Right cardiac atrium (tissue), 5 donors: ENCODE measurements around the gene LONP1. TPM values are rescaled to one million over a fixed set of nuclear protein-coding genes. Genes with fewer than 3 reads are reported as not detected.

Source experiments
- ATAC-seq, 2 donors: fragments of 200-7000 bp; cut with Tn5 transposase; one replicate each; pipeline versions ENCODE4 v1.8.0 to v1.9.1; 2020; ENCODE audit warnings: moderate library complexity in 2 of 2, mild to moderate bottlenecking in 1 of 2
- DNase-seq, 3 donors: peaks; one replicate each; pipeline ENCODE4 v3.0.0-alpha.2; 2020
- H3K27ac ChIP-seq: one replicate; pipeline ENCODE4 v1.5.1; 2013; ENCODE audit warnings: mild to moderate bottlenecking, low read length, control low read depth, moderate library complexity
- H3K27me3 ChIP-seq: one replicate; pipeline ENCODE4 v1.6.1; 2013; ENCODE audit not compliant: control insufficient read depth, insufficient read depth
- H3K4me1 ChIP-seq: one replicate; pipeline ENCODE4 v1.6.1; 2013; ENCODE audit warnings: low read length; ENCODE audit not compliant: control insufficient read depth, insufficient read depth
- H3K4me3 ChIP-seq: one replicate; pipeline ENCODE4 v1.5.1; 2013; ENCODE audit warnings: low read length, control low read depth
- H3K9me3 ChIP-seq: one replicate; pipeline ENCODE4 v1.6.1; 2013; ENCODE audit warnings: low read length; ENCODE audit not compliant: control insufficient read depth
- WGBS: extraction: QIAGEN DNeasy Blood & Tissue Kit; methylation state at CpG from one replicate; pipeline ENCODE4 v1.1.7; 2013; 5-methylcytosine and 5-hydroxymethylcytosine counted together
- intact Hi-C, 4 donors: fragments of 100-400 bp; cut with DNase I; formaldehyde crosslinking; loops; one replicate each; pipeline versions ENCODE4 v1.11.0 to v1.14.0; 2022 to 2023
- polyA plus RNA-seq: library from polyadenylated mRNA; stranded (reverse); fragments of 200-250 nt; gene quantifications from one replicate; pipeline ENCODE4 v1.2.3, GENCODE V29; 2013
- total RNA-seq, 4 donors: library from RNA; stranded (reverse); fragmentation: NEBNext Ultra II Directional; extraction: Animal tissue kit (Norgen Biotek cat#: 25700); gene quantifications; one replicate each; pipeline ENCODE4 v1.2.1, GENCODE V29; 2021
- donor health status: healthy with polysubstance abuse.
- donor health status: DM: no; HTN: yes; CAD: no.
- donor health status: DM: no; HTN: no; CAD: no.
- donor health status: DM: no; HTN: yes; CAD: no; lungs with severe emphysema.
- donor health status: DM: yes; HTN: yes; CAD: no.

The LONP1 gene
- total and polyA plus RNA-seq, 5 donors, result 55.4 to 66.2 (median 60.3) TPM

GRCh38 chr19:5654931-5655330 is 65.0 kb downstream of the LONP1 start:
- intact Hi-C loops, result no loop called here

GRCh38 chr19:5652261-5652660 is 67.7 kb downstream of the LONP1 start:
- H3K27me3 ChIP-seq, result no peaks in the 10 kb centered on the region
- H3K9me3 ChIP-seq, result no peaks in the 10 kb centered on the region
- DNase-seq (no peak), ATAC-seq (no peak)
- intact Hi-C loops, result no loop called here
- H3K4me1 ChIP-seq, result no peaks in the 10 kb centered on the region
- WGBS, result 86% methylated on average over 10 of the region's 10 CpGs
- H3K27ac ChIP-seq, result no peak overlapping the region
- no peak overlapping the region for H3K4me3 ChIP-seq

More at GRCh38 chr19:5654931-5655330, 65.0 kb downstream of the LONP1 start:
- H3K9me3 ChIP-seq, result no peaks in the 10 kb centered on the region
- ATAC-seq (no peak), DNase-seq (no peak)
- H3K27me3 ChIP-seq, result no peaks in the 10 kb centered on the region
- H3K4me3 ChIP-seq, result no peak overlapping the region
- H3K27ac ChIP-seq, result no peak overlapping the region
- 68% methylated on average over 5 of the region's 5 CpGs for WGBS
- no peaks in the 10 kb centered on the region for H3K4me1 ChIP-seq

- ATAC-seq (no peak), DNase-seq (no peak)
- H3K4me3 ChIP-seq, result no peak overlapping the region
- no peaks in the 10 kb centered on the region for H3K4me1 ChIP-seq
- intact Hi-C loops, result no loop called here
- H3K27me3 ChIP-seq, result no peaks in the 10 kb centered on the region
- no peak overlapping the region for H3K27ac ChIP-seq
- H3K9me3 ChIP-seq, result no peaks in the 10 kb centered on the region
- WGBS, result 96% methylated on average over 5 of the region's 5 CpGs
These were observed 68.6 kb downstream of the LONP1 start for GRCh38 chr19:5651361-5651760.

- no peak for ATAC-seq
- no peaks in the 10 kb centered on the region for H3K27me3 ChIP-seq
- H3K27ac ChIP-seq, result no peak overlapping the region
- no peak overlapping the region for H3K4me3 ChIP-seq
- DNase-seq, result no peak
- H3K9me3 ChIP-seq, result no peaks in the 10 kb centered on the region
- 91% methylated on average over 10 of the region's 11 CpGs for WGBS
- intact Hi-C loops, result no loop called here
- H3K4me1 ChIP-seq, result no peaks in the 10 kb centered on the region
These were observed 71.5 kb downstream of the LONP1 start for GRCh38 chr19:5648464-5648863.

GRCh38 chr19:5646703-5647102 is 73.2 kb downstream of the LONP1 start:
- ATAC-seq (no peak), DNase-seq (no peak)
- Histone ChIP-seq H3K9me3 (no peaks in the 10 kb centered on the region), H3K27ac (no peak overlapping the region), H3K4me3 (no peak overlapping the region), H3K4me1 (no peaks in the 10 kb centered on the region), H3K27me3 (no peaks in the 10 kb centered on the region)
- 91% methylated on average over 4 of the region's 4 CpGs for WGBS
- intact Hi-C loops, result no loop called here

GRCh38 chr19:5645409-5645808 is 74.5 kb downstream of the LONP1 start:
- no peak overlapping the region for H3K4me3 ChIP-seq
- no peaks in the 10 kb centered on the region for H3K27me3 ChIP-seq
- no peaks in the 10 kb centered on the region for H3K9me3 ChIP-seq
- H3K4me1 ChIP-seq, result no peaks in the 10 kb centered on the region
- intact Hi-C loops, result no loop called here
- H3K27ac ChIP-seq, result no peak overlapping the region
- ATAC-seq (no peak), DNase-seq (no peak)
- WGBS, result 91% methylated on average over 5 of the region's 5 CpGs

- DNase-seq (no peak), ATAC-seq (no peak)
- H3K9me3 ChIP-seq, result no peaks in the 10 kb centered on the region
- H3K4me3 ChIP-seq, result no peak overlapping the region
- 86% methylated on average over 2 of the region's 2 CpGs for WGBS
- no peak overlapping the region for H3K27ac ChIP-seq
- no peaks in the 10 kb centered on the region for H3K4me1 ChIP-seq
- no peaks in the 10 kb centered on the region for H3K27me3 ChIP-seq
- intact Hi-C loops, result no loop called here
These were observed 75.9 kb downstream of the LONP1 start for GRCh38 chr19:5644037-5644436.

GRCh38 chr19:5643060-5643459 is 76.9 kb downstream of the LONP1 start:
- Histone ChIP-seq H3K9me3 (no peaks in the 10 kb centered on the region), H3K27me3 (no peaks in the 10 kb centered on the region), H3K4me1 (no peaks in the 10 kb centered on the region), H3K27ac (no peak overlapping the region), H3K4me3 (no peak overlapping the region)
- ATAC-seq (no peak), DNase-seq (no peak)
- intact Hi-C loops, result no loop called here
- 84% methylated on average over 4 of the region's 4 CpGs for WGBS

- Histone ChIP-seq H3K4me1 (no peaks in the 10 kb centered on the region), H3K27ac (no peak overlapping the region), H3K9me3 (no peaks in the 10 kb centered on the region), H3K27me3 (no peaks in the 10 kb centered on the region), H3K4me3 (no peak overlapping the region)
- 92% methylated on average over 2 of the region's 2 CpGs for WGBS
- intact Hi-C loops, result no loop called here
- no peak for ATAC-seq
- DNase-seq, result no peak
These were observed 77.7 kb downstream of the LONP1 start for GRCh38 chr19:5642204-5642603.

Other genes with a start within 250 kb of the LONP1 start
- gene TINCR, start 152.2 kb downstream of the LONP1 start, total RNA-seq, result under 1 TPM in 3 of 4 donors, not detected in 1; 0.06 to 0.11 (median 0.08) TPM
- gene TINCR, start 152.2 kb downstream of the LONP1 start, polyA plus RNA-seq, result 0.34 TPM
- 10 to 100 TPM; 53.3 to 68.8 (median 63.1) TPM for gene SAFB2, start 97.4 kb downstream of the LONP1 start, total RNA-seq
- gene SAFB2, start 97.4 kb downstream of the LONP1 start, polyA plus RNA-seq, result 43.6 TPM
- gene SAFB, start 97.1 kb downstream of the LONP1 start, total RNA-seq, result 10 to 100 TPM; 50.5 to 65.0 (median 61.8) TPM
- 48.4 TPM for gene SAFB, start 97.1 kb downstream of the LONP1 start, polyA plus RNA-seq
- gene MICOS13, start 39.6 kb downstream of the LONP1 start, total RNA-seq, result 100 to 1,000 TPM; 132 to 175 (median 149) TPM
- gene MICOS13, start 39.6 kb downstream of the LONP1 start, polyA plus RNA-seq, result 296 TPM
- 1 to 10 TPM; 4.3 to 7.1 (median 6.8) TPM for gene HSD11B1L, start 39.1 kb downstream of the LONP1 start, total RNA-seq
- gene HSD11B1L, start 39.1 kb downstream of the LONP1 start, polyA plus RNA-seq, result 9.8 TPM
- gene RPL36, start 29.9 kb downstream of the LONP1 start, total RNA-seq, result 100 to 1,000 TPM; 451 to 525 (median 478) TPM
- gene RPL36, start 29.9 kb downstream of the LONP1 start, polyA plus RNA-seq, result 727 TPM
- not detected for gene CATSPERD, start 491 bp upstream of the LONP1 start, total RNA-seq
- gene CATSPERD, start 491 bp upstream of the LONP1 start, polyA plus RNA-seq, result not detected
- 1 to 10 TPM in 2 of 4 donors, under 1 TPM in 2; 0.74 to 1.7 (median 1.2) TPM for gene PRR22, start 64.6 kb upstream of the LONP1 start, total RNA-seq
- gene PRR22, start 64.6 kb upstream of the LONP1 start, polyA plus RNA-seq, result 0.84 TPM
- 10 to 100 TPM; 16.0 to 27.3 (median 19.7) TPM for gene DUS3L, start 71.0 kb upstream of the LONP1 start, total RNA-seq
- gene DUS3L, start 71.0 kb upstream of the LONP1 start, polyA plus RNA-seq, result 15.5 TPM
- 10 to 100 TPM; 31.6 to 57.1 (median 52.5) TPM for gene NRTN, start 84.9 kb upstream of the LONP1 start, total RNA-seq
- gene NRTN, start 84.9 kb upstream of the LONP1 start, polyA plus RNA-seq, result 31.7 TPM
- gene FUT6, start 119.6 kb upstream of the LONP1 start, total RNA-seq, result not detected
- not detected for gene FUT6, start 119.6 kb upstream of the LONP1 start, polyA plus RNA-seq
- not detected for gene FUT3, start 131.3 kb upstream of the LONP1 start, total RNA-seq
- gene FUT3, start 131.3 kb upstream of the LONP1 start, polyA plus RNA-seq, result not detected
- gene FUT5, start 150.4 kb upstream of the LONP1 start, total RNA-seq, result not detected
- not detected for gene FUT5, start 150.4 kb upstream of the LONP1 start, polyA plus RNA-seq
- gene NDUFA11, start 183.6 kb upstream of the LONP1 start, total RNA-seq, result 100 to 1,000 TPM; 515 to 756 (median 624) TPM
- 1,214 TPM for gene NDUFA11, start 183.6 kb upstream of the LONP1 start, polyA plus RNA-seq
- 1 to 10 TPM; 1.9 to 5.8 (median 3.8) TPM for gene VMAC, start 184.7 kb upstream of the LONP1 start, total RNA-seq
- 3.6 TPM for gene VMAC, start 184.7 kb upstream of the LONP1 start, polyA plus RNA-seq
- 10 to 100 TPM in 2 of 4 donors, 1 to 10 TPM in 2; 8.9 to 14.2 (median 9.9) TPM for gene CAPS, start 194.1 kb upstream of the LONP1 start, total RNA-seq
- 7.1 TPM for gene CAPS, start 194.1 kb upstream of the LONP1 start, polyA plus RNA-seq